ENCODE data around the gene RIMKLB.
"Not testable (repeated sequence)": the region's sequence is repeated elsewhere in the genome, so short reads cannot be mapped to it uniquely, and the experiment has no call there.

RIMKLB gene

DNA sequence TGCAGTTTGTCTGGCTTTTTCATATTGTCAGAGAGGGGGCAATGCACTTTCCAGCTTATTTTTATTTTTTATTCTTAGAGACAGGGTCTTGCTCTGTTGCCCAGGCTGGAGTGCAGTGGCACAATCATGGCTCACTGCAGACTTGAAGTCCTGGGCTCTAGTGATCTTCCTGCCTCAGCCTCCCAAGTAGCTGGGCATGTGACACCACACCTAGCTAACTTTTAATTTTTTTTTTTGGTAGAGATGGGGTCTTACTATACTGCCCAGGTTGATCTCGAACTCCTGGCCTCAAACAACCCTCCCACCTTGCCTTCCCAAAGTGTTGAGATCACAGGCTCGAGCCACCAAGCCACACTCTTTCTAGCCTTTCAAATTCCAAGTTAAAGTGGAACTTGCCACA is 120.7 kb downstream of the RIMKLB start:
- no peak for DNase-seq (ENCODE audit: low read depth, low spot score)

DNA sequence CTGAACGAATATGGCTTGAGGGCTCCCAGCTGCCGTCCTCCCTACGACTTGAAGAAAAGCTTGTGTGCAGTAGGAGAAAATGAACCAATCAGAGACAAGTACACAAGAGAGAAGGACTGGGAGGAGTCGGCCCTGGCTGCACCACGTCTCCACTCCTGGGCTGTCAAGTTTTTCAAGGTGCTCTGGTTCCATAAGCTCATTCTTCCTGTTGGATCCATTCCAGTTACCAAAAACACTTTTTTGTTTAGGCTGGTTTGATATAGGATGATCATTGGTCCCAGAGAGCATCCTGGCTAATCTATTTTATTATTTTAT is 121.8 kb downstream of the RIMKLB start:
- DNase-seq (ENCODE audit: low read depth, low spot score), result no peak

DNA sequence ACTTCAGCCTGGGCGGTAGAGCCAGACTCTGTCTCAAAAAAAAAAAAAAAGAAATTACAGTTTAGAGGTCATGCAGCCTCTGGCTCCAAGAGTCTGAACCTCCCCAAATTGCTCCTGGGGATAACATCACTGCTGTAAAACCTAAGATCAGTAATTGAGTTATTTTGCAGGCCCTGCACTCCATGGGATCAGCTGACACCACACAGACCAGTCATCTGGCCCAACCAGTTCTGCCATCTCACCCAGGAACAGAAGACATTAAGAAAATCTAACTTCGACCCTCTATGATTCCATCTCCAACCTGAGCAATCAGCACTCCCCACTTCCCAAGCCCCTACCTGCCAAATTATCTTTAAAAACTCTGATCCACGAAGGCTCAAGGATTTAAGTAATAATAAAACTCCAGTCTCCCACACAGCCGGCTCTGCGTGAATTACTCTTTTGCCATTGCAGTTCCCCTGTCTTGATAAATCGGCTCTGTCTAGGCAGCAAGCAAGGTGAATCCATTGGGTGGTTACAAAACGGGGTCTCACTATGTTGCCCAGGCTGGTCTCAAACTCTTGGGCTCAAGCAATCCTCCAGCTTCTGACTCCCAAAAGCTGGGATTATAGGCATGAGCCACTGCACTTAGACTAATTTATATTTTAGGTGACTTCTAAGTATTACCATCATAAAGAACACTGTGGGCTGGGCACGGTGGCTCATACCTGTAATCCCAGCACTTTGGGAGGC is 123.1 kb downstream of the RIMKLB start:
- not testable (repeated sequence) for DNase-seq (ENCODE audit: low read depth, low spot score)

DNA sequence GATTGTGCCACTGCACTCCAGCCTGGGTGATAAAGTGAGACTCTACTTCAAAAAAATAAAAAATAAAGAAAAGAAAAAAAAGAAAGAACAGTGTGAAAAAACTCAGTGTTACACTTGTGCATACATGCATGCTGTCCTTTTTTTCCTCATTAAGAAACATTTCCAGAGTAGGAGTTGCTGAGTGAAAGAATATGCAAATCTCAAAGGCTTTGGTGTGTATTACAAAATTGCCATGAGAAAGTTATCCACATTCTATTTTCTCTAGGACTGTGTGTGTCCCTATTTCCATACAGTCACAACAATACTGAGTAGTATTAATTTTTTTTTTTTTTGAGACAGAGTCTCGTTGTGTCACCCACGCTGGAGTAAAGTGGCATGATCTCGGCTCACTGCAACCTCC is 123.8 kb downstream of the RIMKLB start:
- no peak for DNase-seq (ENCODE audit: low read depth, low spot score)

DNA sequence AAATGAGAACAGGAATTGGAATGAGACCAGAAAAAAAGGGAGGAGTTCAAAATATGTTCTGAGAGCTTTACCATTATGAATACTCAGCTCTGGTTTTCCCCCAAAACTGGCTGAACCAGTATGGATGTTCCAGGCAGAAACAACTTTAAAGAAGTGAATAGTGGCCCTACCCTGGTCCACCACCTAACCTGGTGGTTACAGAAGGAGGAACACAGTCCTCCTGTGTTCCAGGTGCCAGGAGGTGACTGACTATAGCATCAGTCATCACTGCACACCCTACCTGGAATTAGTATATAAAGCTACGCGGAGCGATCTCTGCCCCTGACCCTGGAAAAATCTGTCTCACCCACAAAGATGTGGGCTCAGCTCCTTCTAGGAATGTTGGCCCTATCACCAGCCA is 124.5 kb downstream of the RIMKLB start, which contains the start of gene A2ML1:
Gene A2ML1, plus strand, starts transcription at position 324 of the 400 bp plus-strand sequence. Its CDS starts 31 bp downstream, at position 355.
- no peak for DNase-seq (ENCODE audit: low read depth, low spot score)

DNA sequence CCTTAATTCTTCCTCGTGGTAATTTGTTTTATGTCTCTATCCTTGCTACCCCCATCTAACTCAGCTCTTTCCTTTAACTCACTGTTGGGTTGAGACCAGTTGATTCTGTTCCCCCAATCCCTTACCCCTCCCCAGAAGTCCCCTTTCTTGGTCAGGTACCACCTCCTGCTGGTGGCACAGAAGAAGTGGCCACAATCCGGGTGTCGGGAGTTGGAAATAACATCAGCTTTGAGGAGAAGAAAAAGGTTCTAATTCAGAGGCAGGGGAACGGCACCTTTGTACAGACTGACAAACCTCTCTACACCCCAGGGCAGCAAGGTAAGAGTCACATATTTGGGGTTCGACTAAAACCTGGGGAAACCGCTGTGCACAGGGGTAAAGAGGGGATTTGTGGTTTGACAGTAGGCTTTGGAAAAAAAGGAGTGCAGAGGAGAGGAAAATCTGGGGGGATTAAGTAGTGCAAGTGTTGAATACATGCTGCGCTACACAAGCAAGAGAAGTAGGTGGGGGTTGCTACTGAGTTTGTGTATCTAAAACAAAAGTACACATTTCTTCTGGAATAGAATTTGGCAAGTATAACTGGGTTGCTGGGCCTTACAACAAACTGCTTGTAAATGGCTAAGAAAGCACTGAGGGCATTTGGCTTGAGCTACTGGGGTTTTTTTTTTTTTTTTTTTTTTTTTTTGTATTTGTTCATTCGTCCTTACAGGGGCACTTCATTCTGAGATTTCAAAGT is 125.9 kb downstream of the RIMKLB start:
- DNase-seq (ENCODE audit: low read depth, low spot score), result no peak

DNA sequence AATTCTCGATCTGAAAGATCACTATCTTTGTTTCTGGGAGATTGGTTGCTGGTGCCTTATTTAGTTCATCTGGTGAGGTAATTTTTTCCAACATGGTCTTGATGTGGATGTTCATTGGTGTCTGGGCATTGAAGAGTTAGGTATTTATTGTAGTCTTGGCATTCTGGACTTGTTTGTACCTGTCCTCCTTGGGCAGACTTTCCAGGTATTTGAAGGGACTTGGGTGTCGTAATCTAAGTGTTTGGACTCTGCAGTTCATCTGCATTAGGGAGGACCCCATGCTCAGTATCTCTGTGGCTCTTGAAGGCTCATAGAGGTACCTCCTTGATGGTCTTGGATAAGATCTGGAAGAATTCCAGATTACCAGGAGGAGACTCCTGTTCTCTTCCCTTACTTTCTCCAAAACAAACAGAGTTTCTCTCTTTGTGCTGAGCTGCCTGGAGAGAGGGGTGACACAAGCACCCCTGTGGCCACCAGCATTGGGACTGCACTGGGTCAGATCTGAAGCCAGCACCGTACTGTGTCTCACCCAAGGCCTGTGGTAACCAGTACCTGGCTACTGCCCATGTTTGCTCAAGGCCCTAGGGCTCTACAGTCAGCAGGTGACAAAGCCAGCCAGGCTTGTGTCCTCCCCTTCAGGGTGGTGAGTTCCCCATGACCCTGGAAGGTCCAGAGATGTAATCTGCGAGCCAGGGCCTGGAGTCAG is 129.9 kb downstream of the RIMKLB start:
- DNase-seq (ENCODE audit: low read depth, low spot score), result no peak

DNA sequence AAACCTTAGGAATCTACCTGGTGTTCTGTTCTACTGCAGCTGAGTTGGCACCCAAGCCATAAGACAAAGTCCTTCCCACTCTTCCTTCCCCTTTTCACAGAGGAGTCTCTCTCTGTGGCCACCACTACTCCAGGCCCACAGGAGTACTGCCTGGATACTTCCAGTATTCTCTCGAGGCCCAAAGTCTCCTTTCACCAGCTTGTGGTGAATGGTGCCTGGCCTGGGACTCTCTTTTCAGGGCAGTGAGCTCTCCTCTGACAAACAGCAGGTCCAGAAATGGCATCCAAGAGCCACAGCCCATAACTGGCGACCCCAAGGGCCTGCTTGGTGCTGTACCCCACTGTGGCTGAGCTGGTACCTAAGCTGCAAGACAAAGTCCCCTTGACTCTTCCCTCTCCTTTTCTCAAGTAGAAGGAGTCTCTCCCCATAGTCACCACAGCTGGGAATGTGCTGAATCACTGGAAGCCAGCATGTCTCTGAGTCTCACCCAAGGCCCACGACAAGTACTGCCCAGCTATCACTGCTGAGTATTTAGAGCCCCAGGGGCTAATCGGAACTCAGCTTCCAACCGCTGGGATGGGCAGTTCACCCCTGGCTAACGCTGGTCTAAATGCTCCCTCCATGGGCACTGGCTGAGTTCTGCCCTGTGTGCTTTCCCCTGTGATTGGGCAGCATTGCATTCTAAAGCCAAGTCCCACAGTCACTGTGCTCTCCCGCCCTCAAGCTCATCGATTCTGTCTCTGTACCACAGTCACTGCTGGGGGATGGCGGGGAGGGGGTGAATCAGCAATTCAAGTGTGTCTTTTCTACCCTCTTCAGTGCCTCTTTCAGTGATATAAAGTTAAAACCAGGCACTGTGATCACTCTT is 130.7 kb downstream of the RIMKLB start:
- no peak for DNase-seq (ENCODE audit: low read depth, low spot score)

DNA sequence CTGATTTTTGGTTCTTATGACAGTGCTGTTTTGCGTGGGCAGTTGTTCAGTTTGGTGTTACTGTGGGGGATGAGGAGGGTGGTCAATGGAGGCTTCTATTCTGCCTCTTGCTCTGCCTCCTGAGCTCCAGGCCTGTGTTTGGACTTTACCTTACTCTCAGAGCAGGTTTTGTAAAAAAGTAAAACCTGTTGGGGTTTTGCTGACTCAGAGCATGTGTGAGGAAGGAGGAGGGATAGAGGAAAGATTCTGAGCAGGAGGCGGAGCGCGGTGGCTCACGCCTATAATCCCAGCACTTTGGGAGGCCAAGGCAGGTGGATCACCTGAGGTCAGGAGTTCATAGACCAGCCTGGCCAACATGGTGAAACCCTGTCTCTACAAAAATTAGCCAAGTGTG is 131.3 kb downstream of the RIMKLB start:
- no peak for DNase-seq (ENCODE audit: low read depth, low spot score)

DNA sequence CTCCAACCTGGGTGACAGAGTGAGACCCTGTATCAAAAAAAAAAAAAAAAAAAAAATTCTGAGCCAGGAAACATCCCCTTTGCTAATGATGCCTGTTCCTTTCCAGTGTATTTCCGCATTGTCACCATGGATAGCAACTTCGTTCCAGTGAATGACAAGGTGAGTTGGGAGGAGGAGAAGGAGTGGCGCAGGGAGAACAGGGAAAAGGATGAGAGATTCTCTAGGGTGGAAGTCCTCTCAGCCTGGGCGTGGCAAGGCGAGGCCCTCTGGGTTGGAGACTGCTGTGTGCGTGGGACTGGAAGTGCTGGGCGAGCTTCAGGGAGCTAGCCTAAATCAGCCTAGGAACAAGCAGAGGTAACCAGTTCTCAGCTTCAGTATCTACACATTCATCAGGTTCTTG is 131.8 kb downstream of the RIMKLB start:
- no peak for DNase-seq (ENCODE audit: low read depth, low spot score)

DNA sequence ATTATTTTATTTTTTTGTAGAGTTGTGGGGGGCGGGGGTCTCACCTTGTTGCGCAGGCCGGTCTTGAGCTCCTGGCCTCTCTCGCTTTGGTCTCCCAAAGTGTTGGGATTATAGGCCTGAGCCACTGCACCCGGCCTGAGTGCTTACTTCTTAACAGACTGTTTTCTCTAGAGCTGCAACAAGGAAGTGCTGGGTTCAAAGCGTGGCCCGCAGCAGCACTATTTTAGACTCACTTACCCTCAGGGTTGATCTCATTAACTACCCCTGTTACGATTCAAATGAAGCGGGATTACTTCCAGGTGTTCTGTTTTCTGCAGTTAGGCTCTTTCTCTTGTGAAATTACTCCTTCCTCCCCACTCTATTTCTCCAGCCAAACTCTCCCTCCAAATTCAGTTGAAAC is 133.3 kb downstream of the RIMKLB start:
- no peak for DNase-seq (ENCODE audit: low read depth, low spot score)

DNA sequence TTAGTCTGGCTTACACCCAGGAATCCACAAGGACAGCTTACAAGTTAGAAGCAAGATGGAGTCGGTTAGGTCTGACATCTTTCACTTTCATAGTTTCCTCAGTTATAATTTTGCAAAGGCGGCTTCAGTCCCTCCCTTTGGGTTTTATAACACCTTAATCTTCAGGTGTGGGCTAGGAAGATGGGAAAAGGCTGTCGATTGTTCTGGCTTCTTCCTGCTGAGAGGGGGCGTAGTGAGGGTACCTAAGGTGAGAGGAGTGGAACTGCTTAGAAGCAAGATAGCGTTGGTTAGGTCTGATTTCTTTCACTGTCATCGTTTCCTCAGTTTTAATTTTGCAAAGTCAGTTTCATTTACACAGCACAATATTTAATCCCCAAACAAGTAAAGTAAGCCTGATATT is 134.7 kb downstream of the RIMKLB start:
- no peak for DNase-seq (ENCODE audit: low read depth, low spot score)

Data from iPS DF 19.7 (cell line).